ENCODE measurements around the gene CLRN3. TPM values are rescaled to one million over a fixed set of nuclear protein-coding genes. Genes with fewer than 3 reads are reported as not detected.

CLRN3 gene
- total and polyA plus RNA-seq, 2 experiments from 2014 or later, result 21.5 to 52.8 TPM

DNA sequence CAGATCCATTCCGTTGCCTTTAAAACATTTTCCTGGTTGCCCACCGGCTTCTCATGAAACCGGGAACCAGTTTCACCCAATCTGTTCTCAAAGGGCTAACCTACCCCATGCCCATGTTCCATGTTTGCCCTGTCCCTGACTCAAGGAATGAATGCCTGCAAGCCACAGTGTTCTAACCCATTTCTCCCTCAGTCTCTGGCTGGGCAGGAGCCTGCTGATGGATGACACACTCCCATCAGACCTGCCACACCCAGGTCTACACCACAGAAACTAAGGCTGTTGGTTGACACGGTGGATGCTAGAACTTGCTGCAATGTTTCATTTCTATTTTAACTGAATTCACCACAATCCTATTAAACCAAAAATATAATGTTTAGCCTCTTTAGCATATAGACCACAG lies 15.6 kb downstream of the CLRN3 start:
- no peak overlapping the region for H3K4me2 ChIP-seq
- H2AFZ ChIP-seq, result no peak overlapping the region
- no peaks in the 10 kb centered on the region for H3K9me2 ChIP-seq (replicated peaks; ENCODE audit: insufficient read depth)
- no peak overlapping the region for H3K27ac ChIP-seq
- H4K20me1 ChIP-seq (ENCODE audit: insufficient read depth, poor library complexity, severe bottlenecking), result no peaks in the 10 kb centered on the region
- H3K79me2 ChIP-seq, result no peaks in the 10 kb centered on the region
- TF ChIP-seq EZH2phosphoT487 (IDR thresholded peaks at IDR 0.05; ENCODE audit: low read depth, severe bottlenecking, unreplicated experiment) (no peak), EZH2 (IDR thresholded peaks at IDR 0.05; ENCODE audit: borderline replicate concordance) (no peak)
- TF ChIP-seq, protein P1, sequence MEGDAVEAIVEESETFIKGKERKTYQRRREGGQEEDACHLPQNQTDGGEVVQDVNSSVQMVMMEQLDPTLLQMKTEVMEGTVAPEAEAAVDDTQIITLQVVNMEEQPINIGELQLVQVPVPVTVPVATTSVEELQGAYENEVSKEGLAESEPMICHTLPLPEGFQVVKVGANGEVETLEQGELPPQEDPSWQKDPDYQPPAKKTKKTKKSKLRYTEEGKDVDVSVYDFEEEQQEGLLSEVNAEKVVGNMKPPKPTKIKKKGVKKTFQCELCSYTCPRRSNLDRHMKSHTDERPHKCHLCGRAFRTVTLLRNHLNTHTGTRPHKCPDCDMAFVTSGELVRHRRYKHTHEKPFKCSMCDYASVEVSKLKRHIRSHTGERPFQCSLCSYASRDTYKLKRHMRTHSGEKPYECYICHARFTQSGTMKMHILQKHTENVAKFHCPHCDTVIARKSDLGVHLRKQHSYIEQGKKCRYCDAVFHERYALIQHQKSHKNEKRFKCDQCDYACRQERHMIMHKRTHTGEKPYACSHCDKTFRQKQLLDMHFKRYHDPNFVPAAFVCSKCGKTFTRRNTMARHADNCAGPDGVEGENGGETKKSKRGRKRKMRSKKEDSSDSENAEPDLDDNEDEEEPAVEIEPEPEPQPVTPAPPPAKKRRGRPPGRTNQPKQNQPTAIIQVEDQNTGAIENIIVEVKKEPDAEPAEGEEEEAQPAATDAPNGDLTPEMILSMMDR (IDR thresholded peaks at IDR 0.05; ENCODE audit: poor library complexity), result no peak
- 97% methylated on average over 4 of the region's 4 CpGs for WGBS (ENCODE audit: low lambda C conversion rate, missing lambda C conversion rate)
- peaks cover 23% of the 10 kb centered on the region for H3K4me1 ChIP-seq (ENCODE audit: insufficient read depth)
- no peaks in the 10 kb centered on the region for H3K36me3 ChIP-seq (replicated peaks; ENCODE audit: insufficient read depth, low read depth)
- no peaks in the 10 kb centered on the region for H3K9me3 ChIP-seq (ENCODE audit: low read depth)
- no peaks in the 10 kb centered on the region for H3K27me3 ChIP-seq
- DNase-seq (ENCODE audit: low spot score), result no peak
- no peak overlapping the region for H3K4me3 ChIP-seq

DNA sequence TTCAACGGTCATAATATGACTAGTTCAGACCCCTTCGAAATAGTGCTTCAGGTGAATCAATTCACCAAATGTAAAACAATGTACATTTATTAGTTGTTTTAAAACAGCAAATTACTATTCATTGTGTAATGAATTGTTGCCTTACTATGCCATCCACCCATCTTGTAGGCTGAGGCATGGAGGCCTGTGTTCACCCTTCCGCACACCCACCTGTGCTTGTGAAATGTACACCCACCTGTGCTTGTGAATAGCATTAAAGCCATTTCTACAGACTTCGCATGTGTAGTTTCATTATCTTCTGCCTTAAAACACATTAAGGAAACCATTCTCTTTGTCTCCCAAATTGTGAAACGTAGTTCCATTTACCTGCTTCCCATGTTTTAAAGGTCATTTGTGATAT lies 16.8 kb downstream of the CLRN3 start:
- no peaks in the 10 kb centered on the region for H3K79me2 ChIP-seq
- no peak overlapping the region for H3K4me3 ChIP-seq
- DNase-seq (ENCODE audit: low spot score), result no peak
- no peak overlapping the region for H3K27ac ChIP-seq
- H3K9me2 ChIP-seq (replicated peaks; ENCODE audit: insufficient read depth), result no peaks in the 10 kb centered on the region
- H3K4me1 ChIP-seq (ENCODE audit: insufficient read depth), result peaks cover 18% of the 10 kb centered on the region
- H3K9me3 ChIP-seq (ENCODE audit: low read depth), result no peaks in the 10 kb centered on the region
- WGBS (ENCODE audit: low lambda C conversion rate, missing lambda C conversion rate), result 91% methylated on average over 5 of the region's 5 CpGs
- H2AFZ ChIP-seq, result no peak overlapping the region
- H3K27me3 ChIP-seq, result no peaks in the 10 kb centered on the region
- no peak overlapping the region for H3K4me2 ChIP-seq
- H4K20me1 ChIP-seq (ENCODE audit: insufficient read depth, poor library complexity, severe bottlenecking), result no peaks in the 10 kb centered on the region
- TF ChIP-seq EZH2phosphoT487 (IDR thresholded peaks at IDR 0.05; ENCODE audit: low read depth, severe bottlenecking, unreplicated experiment), result no peak
- TF ChIP-seq, protein P1 (IDR thresholded peaks at IDR 0.05; ENCODE audit: poor library complexity), result no peak
- TF ChIP-seq EZH2 (IDR thresholded peaks at IDR 0.05; ENCODE audit: borderline replicate concordance), result no peak
- no peaks in the 10 kb centered on the region for H3K36me3 ChIP-seq (replicated peaks; ENCODE audit: insufficient read depth, low read depth)

DNA sequence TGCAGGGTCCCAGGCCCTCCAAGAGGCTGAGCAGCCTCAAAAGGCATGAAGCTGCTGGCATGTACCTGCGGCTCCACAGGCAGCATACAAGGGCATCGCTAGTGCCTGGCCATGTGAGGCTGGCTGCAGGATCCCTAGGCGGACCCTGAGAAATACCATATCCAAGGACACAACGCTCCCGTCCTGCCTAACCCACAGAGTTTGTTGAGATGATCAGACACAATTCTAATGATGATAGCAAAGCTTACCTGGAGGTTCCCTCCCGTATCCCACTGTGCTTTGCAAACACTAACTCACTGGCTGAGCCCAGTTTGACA lies 17.3 kb downstream of the CLRN3 start:
- Histone ChIP-seq H4K20me1 (ENCODE audit: insufficient read depth, poor library complexity, severe bottlenecking) (no peaks in the 10 kb centered on the region), H3K4me3 (no peak overlapping the region), H3K27ac (no peak overlapping the region), H3K27me3 (no peaks in the 10 kb centered on the region), H3K4me2 (no peak overlapping the region), H3K9me2 (replicated peaks; ENCODE audit: insufficient read depth) (no peaks in the 10 kb centered on the region), H2AFZ (no peak overlapping the region), H3K36me3 (replicated peaks; ENCODE audit: insufficient read depth, low read depth) (no peaks in the 10 kb centered on the region), H3K79me2 (no peaks in the 10 kb centered on the region), H3K9me3 (ENCODE audit: low read depth) (no peaks in the 10 kb centered on the region), H3K4me1 (ENCODE audit: insufficient read depth) (peaks cover 13% of the 10 kb centered on the region)
- WGBS (ENCODE audit: low lambda C conversion rate, missing lambda C conversion rate), result 90% methylated on average over 6 of the region's 6 CpGs
- TF ChIP-seq EZH2phosphoT487 (IDR thresholded peaks at IDR 0.05; ENCODE audit: low read depth, severe bottlenecking, unreplicated experiment) (no peak), EZH2 (IDR thresholded peaks at IDR 0.05; ENCODE audit: borderline replicate concordance) (no peak)
- TF ChIP-seq, protein P1 (IDR thresholded peaks at IDR 0.05; ENCODE audit: poor library complexity), result no peak
- DNase-seq (ENCODE audit: low spot score), result no peak
